WTC11 (cell line): ENCODE results near the gene DEPDC5.

Source experiments
- ATF3 ChIP-seq: sonication (generic); formaldehyde crosslinking; conservative IDR thresholded peaks from 2 replicates; pipeline ENCODE4 v1.8.1; 2022; ENCODE audit warnings: mild to moderate bottlenecking, missing genetic modification reagents
- CTCF ChIP-seq: fragments of 200-600 bp; IDR thresholded peaks from 2 replicates; pipeline ENCODE4 v1.8.0; 2022; ENCODE audit warnings: antibody characterized with exemption
- USF2 ChIP-seq: sonication (generic); formaldehyde crosslinking; IDR thresholded peaks from 2 replicates; pipeline ENCODE4 v1.8.1; 2023; ENCODE audit warnings: mild to moderate bottlenecking, missing genetic modification reagents, moderate library complexity
- ZNF281 ChIP-seq: sonication (generic); formaldehyde crosslinking; IDR thresholded peaks from 2 replicates; pipeline ENCODE4 v1.8.0; 2023; ENCODE audit warnings: mild to moderate bottlenecking, missing genetic modification reagents

GRCh38 chr22:31764785-31765184, 11.0 kb downstream of the DEPDC5 start:
- TF ChIP-seq CTCF, result no peak
- no peak for TF ChIP-seq ZNF281 (CRISPR knock-in tag)
- TF ChIP-seq USF2 (CRISPR knock-in tag), result no peak
- TF ChIP-seq ATF3 (CRISPR knock-in tag), result no peak
